T-helper 2 cell treated with Interferon-gamma antibody and Interleukin-4, amounts not matched to agents 5 μg/mL and 100 μg/mL, for 36 hours (primary cell): ENCODE data around the gene TP53I13.

Experiments used
- DNase-seq: peaks from one replicate; pipeline ENCODE4 v3.0.0; 2021; ENCODE audit warnings: low spot score
- H3K27ac Mint-ChIP-seq: one replicate; pipeline ENCODE4 v1.8.0; 2021; ENCODE audit warnings: mild to moderate bottlenecking, mixed read lengths
- H3K27me3 Mint-ChIP-seq: one replicate; pipeline ENCODE4 v1.8.0; 2021; ENCODE audit warnings: low read depth, mixed read lengths
- H3K36me3 Mint-ChIP-seq: one replicate; pipeline ENCODE4 v1.8.0; 2021; ENCODE audit warnings: low read depth, mixed read lengths
- H3K4me1 Mint-ChIP-seq: one replicate; pipeline ENCODE4 v1.8.0; 2021; ENCODE audit warnings: low read depth, mixed read lengths
- H3K4me3 Mint-ChIP-seq: one replicate; pipeline ENCODE4 v1.8.0; 2022; ENCODE audit warnings: mild to moderate bottlenecking, moderate library complexity, mixed read lengths
- H3K9me3 Mint-ChIP-seq: one replicate; pipeline ENCODE4 v1.8.0; 2021; ENCODE audit warnings: mixed read lengths

TP53I13 gene

DNA sequence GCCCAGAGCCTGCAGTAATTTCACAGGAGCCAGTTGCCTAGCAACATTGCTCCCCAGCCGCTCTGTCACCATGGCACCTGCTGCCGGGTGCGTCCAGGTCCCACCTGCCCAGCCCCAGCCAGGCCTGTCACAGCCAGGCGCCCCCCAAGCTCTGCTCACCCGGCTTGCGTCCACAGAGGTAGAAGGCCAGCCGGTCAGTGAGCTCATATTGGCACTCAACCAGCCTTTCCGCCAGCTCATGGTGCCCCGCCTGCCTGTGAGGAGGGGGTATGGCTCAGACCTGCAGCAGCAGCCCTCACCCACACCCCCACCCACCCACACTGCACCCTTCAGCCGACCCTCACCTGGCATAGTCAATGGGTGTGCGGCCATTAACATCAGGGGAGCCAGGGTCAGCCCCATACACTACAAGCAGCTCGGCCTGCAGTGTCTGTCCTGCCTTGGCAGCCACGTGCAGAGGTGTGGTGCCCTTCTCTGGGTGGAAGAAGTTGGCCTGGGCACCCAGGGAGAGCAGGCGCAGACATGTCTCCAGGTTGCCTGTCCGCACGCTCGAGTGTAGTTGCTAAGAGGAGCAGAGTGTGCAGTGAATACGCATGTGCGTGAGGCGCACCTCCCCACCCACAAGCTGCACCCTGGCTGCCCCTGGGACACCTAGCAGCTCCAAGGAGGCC is 13.2 kb downstream of the TP53I13 start:
- Mint-ChIP-seq H3K27me3 (no peaks in the 10 kb centered on the region), H3K4me3 (no peak overlapping the region), H3K27ac (no peak overlapping the region), H3K9me3 (no peaks in the 10 kb centered on the region), H3K36me3 (peaks cover 35% of the 10 kb centered on the region), H3K4me1 (peaks cover 30% of the 10 kb centered on the region)
- no peak for DNase-seq

DNA sequence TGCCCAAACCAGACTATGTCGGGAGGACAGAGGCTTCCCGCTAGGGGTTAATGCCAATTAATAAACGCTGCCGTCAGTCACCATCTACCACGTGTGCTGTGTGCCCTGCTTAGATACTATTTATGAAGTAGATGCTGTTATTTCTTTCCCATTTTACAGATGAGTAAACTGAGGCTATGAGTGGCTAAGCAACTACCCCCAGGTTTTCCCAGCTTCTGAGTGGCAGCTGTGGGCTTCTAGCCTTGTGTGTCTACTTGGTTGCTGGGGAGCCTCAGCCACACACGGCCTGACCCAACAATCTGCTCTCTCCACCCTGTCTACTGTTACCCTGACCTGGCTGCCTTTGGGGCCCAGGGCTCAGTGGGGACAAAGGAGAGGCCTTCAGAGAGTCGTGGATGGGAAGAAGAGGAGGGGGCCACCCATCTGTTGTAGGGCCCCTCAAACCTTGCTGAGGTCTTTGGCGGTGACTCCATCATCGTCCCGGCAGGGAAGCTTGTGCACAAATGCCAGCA is 13.8 kb downstream of the TP53I13 start:
- H3K27me3 Mint-ChIP-seq: no peaks in the 10 kb centered on the region
- H3K36me3 Mint-ChIP-seq: peaks cover 35% of the 10 kb centered on the region
- peak overlapping the region; percentile 26 for H3K27ac Mint-ChIP-seq
- DNase-seq: no peak
- H3K9me3 Mint-ChIP-seq: no peaks in the 10 kb centered on the region
- peaks cover 32% of the 10 kb centered on the region for H3K4me1 Mint-ChIP-seq
- no peak overlapping the region for H3K4me3 Mint-ChIP-seq

DNA sequence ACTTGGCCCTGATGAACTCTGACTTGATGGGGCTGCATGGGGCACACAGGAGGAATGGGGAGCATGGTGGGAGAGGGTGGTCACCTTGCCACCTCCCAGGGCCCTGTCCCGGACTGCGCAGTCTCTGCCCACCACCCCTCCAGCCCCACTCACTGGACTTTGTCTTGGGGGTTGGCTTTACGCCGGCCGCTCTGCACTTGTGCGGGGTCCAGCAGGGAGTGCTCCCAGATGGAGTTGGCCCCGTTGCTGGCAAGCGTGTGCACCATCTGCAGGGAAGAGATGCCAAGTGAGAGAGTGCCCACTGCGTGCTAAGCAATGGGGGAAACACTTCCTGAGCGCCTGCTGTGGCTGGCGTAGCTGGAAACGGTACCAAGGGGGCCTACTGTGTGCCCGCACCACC is 14.3 kb downstream of the TP53I13 start:
- H3K9me3 Mint-ChIP-seq: no peaks in the 10 kb centered on the region
- no peak overlapping the region for H3K27ac Mint-ChIP-seq
- no peak overlapping the region for H3K4me3 Mint-ChIP-seq
- H3K36me3 Mint-ChIP-seq: peaks cover 32% of the 10 kb centered on the region
- DNase-seq: no peak
- H3K4me1 Mint-ChIP-seq: peaks cover 37% of the 10 kb centered on the region
- no peaks in the 10 kb centered on the region for H3K27me3 Mint-ChIP-seq

DNA sequence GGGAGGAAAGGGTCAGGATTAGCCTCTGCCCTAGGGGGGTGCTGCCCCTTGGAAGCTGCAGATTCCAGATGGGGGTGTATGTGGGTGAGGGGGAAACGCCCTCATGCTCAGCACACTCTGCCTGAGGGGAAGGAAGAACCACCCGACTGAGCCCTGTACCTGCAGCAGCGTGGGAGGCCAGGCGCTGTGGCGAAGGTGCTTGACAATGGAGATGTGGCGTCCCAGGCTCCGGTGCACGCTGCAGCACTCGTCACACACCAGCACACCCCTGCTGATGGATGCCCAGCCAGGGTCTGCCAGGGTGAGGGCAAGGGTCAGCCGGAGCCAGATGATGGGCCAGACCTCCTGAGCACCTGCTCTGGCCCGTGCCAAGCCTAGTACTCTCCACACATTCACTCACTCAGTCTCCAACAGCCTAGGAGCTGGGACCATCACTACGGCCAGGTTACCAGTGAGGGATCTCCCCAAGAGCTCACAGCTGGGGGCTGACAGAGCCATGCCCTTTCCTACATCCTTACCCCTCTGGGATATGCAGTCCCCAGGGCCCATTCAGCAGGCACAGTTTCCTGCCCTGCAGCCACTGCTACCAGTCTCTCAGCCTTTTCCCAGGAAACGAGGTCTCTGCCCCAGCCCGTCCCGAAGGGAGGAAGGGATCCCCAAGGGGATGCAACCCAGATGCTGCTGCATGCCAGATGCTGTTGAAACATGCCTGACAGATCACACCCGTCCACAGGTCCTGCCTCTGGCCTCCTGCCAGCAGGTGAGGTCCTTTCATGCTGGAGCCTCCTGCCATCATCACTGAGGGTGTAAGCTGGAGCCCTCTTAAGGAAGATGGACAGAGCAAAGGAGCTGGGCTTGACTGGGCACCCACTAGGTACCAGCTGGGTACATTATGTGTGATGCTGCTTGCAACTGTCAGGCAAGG is 15.1 kb downstream of the TP53I13 start:
- H3K36me3 Mint-ChIP-seq: peaks cover 28% of the 10 kb centered on the region
- H3K9me3 Mint-ChIP-seq: no peaks in the 10 kb centered on the region
- peaks cover 43% of the 10 kb centered on the region for H3K4me1 Mint-ChIP-seq
- no peak for DNase-seq
- H3K27me3 Mint-ChIP-seq: no peaks in the 10 kb centered on the region
- H3K27ac Mint-ChIP-seq: peak overlapping the region; percentile 65
- H3K4me3 Mint-ChIP-seq: no peak overlapping the region

DNA sequence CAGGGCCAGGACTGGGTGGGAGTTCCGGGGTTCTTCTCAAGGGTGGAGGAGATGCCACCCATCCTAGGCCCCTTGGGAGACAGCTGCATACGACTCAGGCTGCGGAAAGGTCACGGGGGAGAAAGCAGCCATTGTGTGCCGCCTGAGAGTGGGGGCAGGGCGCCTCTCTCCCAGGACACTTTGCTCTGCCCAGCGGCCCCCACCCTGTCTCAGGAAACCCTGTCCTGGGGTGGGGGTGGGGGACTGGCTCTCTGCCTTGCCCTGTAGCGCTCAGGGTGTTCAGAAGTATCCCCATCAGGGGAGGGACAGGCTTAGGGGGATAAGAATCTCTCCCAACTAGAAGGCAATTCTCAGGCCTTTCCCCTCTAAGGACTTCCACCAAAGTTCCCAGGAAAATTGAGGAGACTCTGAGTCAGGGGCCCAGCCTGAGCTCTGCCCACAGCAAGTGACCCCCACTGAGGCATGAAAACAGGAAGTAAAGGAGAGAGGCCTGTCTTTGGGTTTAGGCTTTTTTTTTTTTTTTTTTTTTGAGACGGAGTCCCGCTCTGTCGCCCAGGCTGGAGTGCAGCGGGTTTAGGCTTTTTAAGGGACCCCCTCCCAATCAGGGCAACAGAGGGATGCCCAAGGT is 16.1 kb downstream of the TP53I13 start:
- H3K36me3 Mint-ChIP-seq: peaks cover 23% of the 10 kb centered on the region
- H3K4me1 Mint-ChIP-seq: peaks cover 43% of the 10 kb centered on the region
- peak overlapping the region; percentile 65 for H3K27ac Mint-ChIP-seq
- H3K4me3 Mint-ChIP-seq: no peak overlapping the region
- no peaks in the 10 kb centered on the region for H3K9me3 Mint-ChIP-seq
- no peak for DNase-seq
- H3K27me3 Mint-ChIP-seq: no peaks in the 10 kb centered on the region

DNA sequence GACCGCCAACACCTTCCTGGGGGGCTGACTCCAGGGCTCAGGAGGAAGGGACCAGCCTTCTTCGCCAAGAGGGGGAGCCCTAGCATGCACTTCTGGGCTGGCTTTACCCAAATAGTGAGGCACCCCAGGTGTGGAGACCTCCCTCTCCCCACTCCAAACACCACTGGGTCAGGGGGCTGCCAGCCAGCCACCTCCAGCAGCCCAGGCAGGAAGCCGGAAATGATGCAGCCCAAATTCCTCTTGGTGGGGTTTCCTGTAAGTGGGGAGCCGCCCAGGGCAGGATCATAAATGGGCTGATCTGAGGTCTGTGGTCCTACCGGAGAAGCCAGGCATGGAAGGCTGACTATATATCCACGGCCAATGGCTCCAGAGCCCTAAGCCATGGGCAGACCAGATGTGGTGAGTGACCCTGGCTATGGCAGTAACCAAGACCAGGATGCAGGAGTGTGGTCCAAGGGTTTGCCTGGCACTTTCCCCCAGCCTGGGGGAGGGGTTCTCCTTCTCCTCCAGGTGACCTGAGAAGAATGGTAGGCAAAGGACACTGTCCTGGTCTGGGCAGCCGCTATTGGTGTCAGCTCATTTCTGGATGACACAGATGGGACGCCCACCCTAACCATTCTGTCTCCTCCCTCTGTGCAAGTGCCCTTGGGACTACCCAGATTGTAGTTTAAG is 16.7 kb downstream of the TP53I13 start:
- Mint-ChIP-seq H3K27ac (peak overlapping the region; percentile 67), H3K9me3 (no peaks in the 10 kb centered on the region), H3K36me3 (peaks cover 17% of the 10 kb centered on the region), H3K4me3 (peak overlapping the region; percentile 43), H3K27me3 (no peaks in the 10 kb centered on the region), H3K4me1 (peaks cover 42% of the 10 kb centered on the region)
- no peak for DNase-seq

DNA sequence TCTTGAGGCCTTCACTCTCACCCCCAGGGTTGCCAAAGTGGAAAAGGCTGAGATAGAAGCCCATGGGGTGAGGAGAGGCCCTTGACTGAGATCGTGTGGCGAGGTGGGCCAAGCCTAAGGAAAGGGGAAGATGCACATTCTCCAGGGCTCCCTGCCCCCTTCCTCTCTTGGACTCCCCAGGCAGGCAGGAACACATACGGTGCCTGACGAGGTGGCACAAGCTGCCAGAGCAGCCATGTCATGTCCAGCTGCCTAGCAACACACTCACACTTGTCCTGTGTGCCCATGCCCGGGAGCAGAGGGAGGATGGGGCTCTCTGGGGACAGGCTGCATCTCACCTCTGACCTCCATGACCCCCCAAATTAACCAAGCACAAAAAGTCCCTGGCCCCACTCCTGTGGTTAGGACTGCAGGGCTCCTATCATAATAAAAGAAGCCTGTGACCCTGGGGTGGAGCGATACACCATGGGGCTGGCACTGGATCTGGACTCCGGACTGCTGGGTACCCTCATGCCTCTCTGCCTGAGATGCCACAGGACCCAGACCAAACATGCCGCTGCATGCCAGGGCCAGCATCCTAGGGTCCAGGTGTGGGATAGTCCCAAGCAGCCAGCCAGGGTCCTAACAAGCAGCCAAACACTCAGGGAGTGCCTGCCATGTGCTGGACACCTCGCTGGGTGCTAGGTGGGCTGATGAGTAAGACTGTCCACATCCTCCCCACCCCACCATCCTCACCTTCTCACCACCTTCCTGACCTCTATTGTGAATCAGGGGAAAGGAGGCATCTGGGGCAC is 18.4 kb downstream of the TP53I13 start:
- Mint-ChIP-seq H3K4me1 (peaks cover 50% of the 10 kb centered on the region), H3K36me3 (peaks cover 13% of the 10 kb centered on the region), H3K4me3 (peak overlapping the region; percentile 97)

DNA sequence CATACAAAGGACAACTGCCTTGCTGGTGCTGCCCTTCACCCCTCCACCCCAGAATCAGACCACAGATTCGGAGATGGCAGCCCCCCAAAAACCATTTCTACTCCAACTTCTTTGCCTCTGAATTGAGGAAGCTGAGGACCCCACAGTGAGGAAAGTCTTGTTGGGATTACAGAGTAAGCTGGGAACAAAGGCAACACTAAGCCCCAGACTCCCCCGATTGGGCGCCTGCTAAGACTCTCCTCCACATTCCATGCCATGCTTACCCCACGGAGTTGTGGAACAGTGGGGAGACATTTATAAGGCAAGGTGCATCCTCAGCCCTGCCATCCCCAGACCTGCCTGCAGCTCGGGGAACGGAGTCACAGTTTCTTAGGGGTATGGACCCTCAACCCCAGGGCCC is 19.1 kb downstream of the TP53I13 start:
- Mint-ChIP-seq H3K27me3 (no peaks in the 10 kb centered on the region), H3K9me3 (no peaks in the 10 kb centered on the region), H3K4me1 (peaks cover 55% of the 10 kb centered on the region), H3K27ac (no peak overlapping the region), H3K4me3 (peak overlapping the region; percentile 97), H3K36me3 (peaks cover 9% of the 10 kb centered on the region)
- DNase-seq: no peak

More for the DNA sequence above, 18.4 kb downstream of the TP53I13 start:
- Mint-ChIP-seq H3K27ac (no peak overlapping the region), H3K9me3 (no peaks in the 10 kb centered on the region), H3K27me3 (no peaks in the 10 kb centered on the region)
- DNase-seq: no peak

DNA sequence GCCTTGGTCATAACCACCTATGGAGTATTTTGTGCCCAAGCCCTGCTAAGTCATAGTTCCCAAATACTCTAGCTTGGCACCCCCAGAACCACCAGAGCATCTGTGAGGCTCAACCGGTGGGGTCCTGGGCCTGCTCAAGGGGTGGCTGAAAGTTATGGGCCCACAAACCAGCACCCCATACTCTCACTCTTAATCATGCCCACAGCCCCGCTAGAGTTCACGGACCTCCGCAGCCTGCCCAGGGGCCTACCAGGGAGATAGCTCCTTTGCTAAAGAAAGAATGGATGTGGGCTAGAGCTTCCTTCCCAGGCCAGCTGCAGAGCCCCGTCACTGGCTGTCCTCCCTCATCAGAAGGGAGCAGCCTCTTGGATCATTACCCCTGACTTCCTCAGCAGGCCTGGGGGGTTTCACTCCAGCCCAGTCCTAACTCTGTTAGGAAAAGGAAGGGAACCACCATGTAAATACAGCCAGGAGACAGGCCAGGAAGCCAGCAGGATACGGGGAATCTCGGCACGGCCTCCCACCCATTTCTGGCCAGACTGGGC is 19.6 kb downstream of the TP53I13 start:
- H3K27me3 Mint-ChIP-seq: no peaks in the 10 kb centered on the region
- peaks cover 56% of the 10 kb centered on the region for H3K4me1 Mint-ChIP-seq
- no peak for DNase-seq
- peaks cover 4% of the 10 kb centered on the region for H3K36me3 Mint-ChIP-seq
- H3K9me3 Mint-ChIP-seq: no peaks in the 10 kb centered on the region
- peak overlapping the region; percentile 97 for H3K4me3 Mint-ChIP-seq
- peak overlapping the region; percentile 83 for H3K27ac Mint-ChIP-seq

DNA sequence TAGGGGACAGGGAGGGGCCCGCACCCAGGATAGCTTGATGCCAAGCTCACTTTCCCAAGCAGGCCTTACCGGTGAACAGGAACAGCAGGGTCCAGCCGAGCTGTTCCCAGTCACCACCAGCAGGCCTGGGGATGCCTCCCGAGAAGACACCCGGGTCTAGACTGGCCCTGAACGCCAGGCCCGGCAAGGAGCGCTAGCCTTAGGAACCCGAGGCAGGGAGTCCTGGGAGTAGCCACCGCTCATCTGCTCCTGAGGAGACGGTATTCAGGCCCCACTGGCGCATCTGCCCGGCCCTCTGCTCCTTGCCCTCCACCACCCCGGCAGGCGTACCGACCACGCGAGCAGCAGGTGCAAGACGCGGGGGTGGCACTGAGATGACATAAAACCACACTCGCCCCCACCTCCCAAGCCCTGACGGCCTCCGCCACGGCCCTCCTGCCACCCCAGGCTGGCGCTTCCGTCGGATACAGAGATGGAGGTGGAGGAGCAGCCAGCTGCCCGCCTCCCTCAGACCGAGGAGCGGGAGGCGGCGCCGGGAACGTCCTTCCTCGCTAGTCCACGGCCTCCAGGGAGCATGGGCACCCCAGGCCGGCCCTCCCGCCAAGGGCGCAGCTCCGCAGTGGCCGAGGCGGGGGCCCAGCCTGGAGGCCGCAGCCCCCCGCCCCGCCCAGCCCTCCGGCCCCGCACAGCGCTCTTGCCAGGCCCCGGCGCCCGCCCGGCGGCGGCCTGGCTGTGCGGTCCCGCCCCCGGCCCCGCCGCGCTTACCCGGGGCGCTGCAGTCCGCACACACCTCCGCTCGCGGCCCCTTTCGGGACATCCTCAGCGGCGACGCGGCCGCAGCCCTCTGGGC is 20.3 kb downstream of the TP53I13 start:
- Mint-ChIP-seq H3K4me1 (peaks cover 56% of the 10 kb centered on the region), H3K27me3 (no peaks in the 10 kb centered on the region), H3K27ac (no peak overlapping the region), H3K36me3 (peaks cover under 1% of the 10 kb centered on the region), H3K4me3 (peak overlapping the region; percentile 97), H3K9me3 (no peaks in the 10 kb centered on the region)
- DNase-seq: peak; percentile 61

DNA sequence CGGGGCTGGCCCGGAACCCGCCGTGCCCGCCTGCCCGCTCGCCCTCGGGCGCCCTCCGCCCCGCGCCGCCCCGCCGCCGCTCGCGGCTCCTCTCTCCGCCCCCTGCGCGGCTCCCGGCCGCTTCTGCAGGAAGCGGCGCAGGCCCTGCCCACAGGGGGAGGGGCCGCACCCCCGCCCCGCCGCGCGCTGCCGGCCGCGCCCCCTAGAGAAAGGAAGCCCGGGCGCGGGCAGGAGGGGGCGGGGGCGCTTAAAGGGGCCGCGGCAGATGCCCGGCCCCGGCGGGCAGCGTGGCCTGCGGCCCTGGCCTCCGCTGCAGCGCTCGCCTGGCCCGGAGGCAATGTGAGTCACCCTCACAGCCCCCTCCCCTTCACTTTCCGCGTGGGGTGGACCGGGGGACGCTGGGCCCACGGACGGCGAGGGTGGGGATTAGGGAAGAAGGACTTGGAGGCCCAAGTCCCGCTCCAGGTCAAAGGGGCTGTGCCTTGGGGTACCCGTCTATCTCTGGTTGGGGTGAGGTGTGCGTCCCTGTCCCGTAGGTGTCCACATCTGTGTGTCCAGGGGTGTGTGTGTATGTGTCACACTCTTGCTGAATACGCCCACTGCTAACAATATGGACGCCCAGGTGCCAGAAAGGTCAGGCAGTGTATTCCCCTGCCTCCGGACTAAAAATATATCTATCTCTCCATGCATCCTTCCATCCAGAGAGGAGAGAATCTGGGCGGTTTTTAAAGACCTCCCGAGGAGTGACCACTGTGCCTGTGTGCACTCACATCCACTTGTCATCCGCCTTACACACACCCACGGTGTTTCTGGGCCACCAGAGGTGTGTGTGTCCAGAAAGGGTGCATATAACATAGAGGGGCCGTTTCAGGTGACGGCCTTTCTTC is 21.3 kb downstream of the TP53I13 start, which contains the start of gene GIT1:
GIT1 (minus strand) TSS at position 125 of the 887 bp plus-strand sequence. CDS start 270 bp downstream, outside the sequence.
- DNase-seq: peak; percentile 86
- peaks cover 54% of the 10 kb centered on the region for H3K4me1 Mint-ChIP-seq
- H3K36me3 Mint-ChIP-seq: no peaks in the 10 kb centered on the region
- peak within 1 kb of the TSS; percentile 97 for H3K4me3 Mint-ChIP-seq
- no peaks in the 10 kb centered on the region for H3K27me3 Mint-ChIP-seq
- H3K9me3 Mint-ChIP-seq: no peaks in the 10 kb centered on the region
- peak within 1 kb of the TSS; percentile 91 for H3K27ac Mint-ChIP-seq
